ENCODE measurements around the gene KCTD11. TPM values are rescaled to one million over a fixed set of nuclear protein-coding genes. Genes with fewer than 3 reads are reported as not detected.
A peak's percentile ranks its signal among the peaks of the same experiment; 100 is the strongest.

Gene KCTD11
- total and polyA plus RNA-seq, 2 of the 13 experiments (the other 11 are each of a cell fraction or from before 2014, with no cell fraction given), result 1.6 to 2.6 TPM

DNA sequence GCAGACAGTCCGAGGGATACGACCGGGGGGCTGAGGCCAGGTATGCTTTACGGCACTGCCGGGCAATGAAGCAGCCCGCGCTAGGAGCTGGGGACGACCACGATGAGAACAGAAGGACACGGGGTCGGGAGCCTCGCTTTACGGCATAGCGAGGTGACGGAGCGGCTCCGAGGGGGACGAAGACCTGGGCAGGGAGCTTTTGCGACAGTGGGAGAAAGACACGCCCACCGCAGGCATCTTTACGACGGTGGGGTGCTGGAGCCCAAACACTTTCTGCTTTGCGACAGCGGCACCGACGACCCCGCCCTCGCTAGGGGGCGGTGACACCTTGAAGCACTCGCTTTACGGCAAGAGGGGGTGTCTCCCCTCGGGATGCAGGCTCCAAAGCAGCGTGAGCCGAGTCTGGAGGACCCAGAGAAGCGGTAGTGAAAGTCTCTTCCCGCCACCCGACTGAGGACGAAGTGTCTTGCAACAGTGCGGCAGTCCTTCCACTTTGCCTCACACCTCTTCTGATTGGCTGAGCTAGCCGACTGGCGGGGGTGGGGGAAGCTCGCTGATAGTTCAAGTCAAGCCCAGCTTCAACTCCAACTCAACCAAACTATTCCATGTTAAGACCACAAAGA lies 22.5 kb upstream of the KCTD11 start (continued):
- TF ChIP-seq ZNF678 (CRISPR knock-in tag; IDR thresholded peaks at IDR 0.05) (peak; percentile 86; the same call in 1 of the 2 replicates), ZNF430 (CRISPR knock-in tag; IDR thresholded peaks at IDR 0.05) (no peak; the same call in 1 of the 2 replicates), ZNF460 (CRISPR knock-in tag; IDR thresholded peaks at IDR 0.05; ENCODE audit: borderline replicate concordance) (no peak), YEATS4 (CRISPR knock-in tag; IDR thresholded peaks at IDR 0.05; ENCODE audit: borderline replicate concordance) (peak; percentile 49), MED1 (CRISPR knock-in tag; IDR thresholded peaks at IDR 0.05) (peak; percentile 74), MAFK (conservative IDR thresholded peaks at IDR 0.05 in 1 of 2, IDR thresholded peaks at IDR 0.05 in 1 of 2; ENCODE audit: low read length in 2 of 2) (no peak; a peak in 1 of 4 replicates), ZNF383 (CRISPR knock-in tag; IDR thresholded peaks at IDR 0.05; ENCODE audit: borderline replicate concordance) (no peak), NFATC3 (CRISPR knock-in tag; IDR thresholded peaks at IDR 0.05) (no peak), ZNF850 (CRISPR knock-in tag; conservative IDR thresholded peaks at IDR 0.05) (no peak), GATAD1 (CRISPR knock-in tag; IDR thresholded peaks at IDR 0.05) (peak; percentile 91), ZNF549 (CRISPR knock-in tag; IDR thresholded peaks at IDR 0.05) (no peak), ZNF672 (CRISPR knock-in tag; IDR thresholded peaks at IDR 0.05) (no peak), ZBTB7B (CRISPR knock-in tag; IDR thresholded peaks at IDR 0.05) (peak; percentile 84; the same call in 1 of the 2 replicates), HOXA7 (CRISPR knock-in tag; IDR thresholded peaks at IDR 0.05) (no peak), TARDBP (CRISPR knock-in tag; IDR thresholded peaks at IDR 0.05) (0 out of 2 replicates have a peak, but pooled peaks have one; percentile 57), ZNF33A (CRISPR knock-in tag; IDR thresholded peaks at IDR 0.05; ENCODE audit: borderline replicate concordance) (no peak), LCORL (IDR thresholded peaks at IDR 0.05) (no peak), LCORL (CRISPR knock-in tag; IDR thresholded peaks at IDR 0.05) (no peak)
- TF ChIP-seq, protein P1, sequence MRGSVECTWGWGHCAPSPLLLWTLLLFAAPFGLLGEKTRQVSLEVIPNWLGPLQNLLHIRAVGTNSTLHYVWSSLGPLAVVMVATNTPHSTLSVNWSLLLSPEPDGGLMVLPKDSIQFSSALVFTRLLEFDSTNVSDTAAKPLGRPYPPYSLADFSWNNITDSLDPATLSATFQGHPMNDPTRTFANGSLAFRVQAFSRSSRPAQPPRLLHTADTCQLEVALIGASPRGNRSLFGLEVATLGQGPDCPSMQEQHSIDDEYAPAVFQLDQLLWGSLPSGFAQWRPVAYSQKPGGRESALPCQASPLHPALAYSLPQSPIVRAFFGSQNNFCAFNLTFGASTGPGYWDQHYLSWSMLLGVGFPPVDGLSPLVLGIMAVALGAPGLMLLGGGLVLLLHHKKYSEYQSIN (CRISPR knock-in tag; IDR thresholded peaks at IDR 0.05; ENCODE audit: borderline replicate concordance), result no peak
- TF ChIP-seq, protein P2, sequence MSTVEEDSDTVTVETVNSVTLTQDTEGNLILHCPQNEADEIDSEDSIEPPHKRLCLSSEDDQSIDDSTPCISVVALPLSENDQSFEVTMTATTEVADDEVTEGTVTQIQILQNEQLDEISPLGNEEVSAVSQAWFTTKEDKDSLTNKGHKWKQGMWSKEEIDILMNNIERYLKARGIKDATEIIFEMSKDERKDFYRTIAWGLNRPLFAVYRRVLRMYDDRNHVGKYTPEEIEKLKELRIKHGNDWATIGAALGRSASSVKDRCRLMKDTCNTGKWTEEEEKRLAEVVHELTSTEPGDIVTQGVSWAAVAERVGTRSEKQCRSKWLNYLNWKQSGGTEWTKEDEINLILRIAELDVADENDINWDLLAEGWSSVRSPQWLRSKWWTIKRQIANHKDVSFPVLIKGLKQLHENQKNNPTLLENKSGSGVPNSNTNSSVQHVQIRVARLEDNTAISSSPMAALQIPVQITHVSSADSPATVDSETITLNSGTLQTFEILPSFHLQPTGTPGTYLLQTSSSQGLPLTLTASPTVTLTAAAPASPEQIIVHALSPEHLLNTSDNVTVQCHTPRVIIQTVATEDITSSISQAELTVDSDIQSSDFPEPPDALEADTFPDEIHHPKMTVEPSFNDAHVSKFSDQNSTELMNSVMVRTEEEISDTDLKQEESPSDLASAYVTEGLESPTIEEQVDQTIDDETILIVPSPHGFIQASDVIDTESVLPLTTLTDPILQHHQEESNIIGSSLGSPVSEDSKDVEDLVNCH (CRISPR knock-in tag; IDR thresholded peaks at IDR 0.05), result no peak
- TF ChIP-seq, protein P3, sequence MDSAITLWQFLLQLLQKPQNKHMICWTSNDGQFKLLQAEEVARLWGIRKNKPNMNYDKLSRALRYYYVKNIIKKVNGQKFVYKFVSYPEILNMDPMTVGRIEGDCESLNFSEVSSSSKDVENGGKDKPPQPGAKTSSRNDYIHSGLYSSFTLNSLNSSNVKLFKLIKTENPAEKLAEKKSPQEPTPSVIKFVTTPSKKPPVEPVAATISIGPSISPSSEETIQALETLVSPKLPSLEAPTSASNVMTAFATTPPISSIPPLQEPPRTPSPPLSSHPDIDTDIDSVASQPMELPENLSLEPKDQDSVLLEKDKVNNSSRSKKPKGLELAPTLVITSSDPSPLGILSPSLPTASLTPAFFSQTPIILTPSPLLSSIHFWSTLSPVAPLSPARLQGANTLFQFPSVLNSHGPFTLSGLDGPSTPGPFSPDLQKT (CRISPR knock-in tag; IDR thresholded peaks at IDR 0.05; ENCODE audit: borderline replicate concordance), result no peak
- TF ChIP-seq, protein P4, sequence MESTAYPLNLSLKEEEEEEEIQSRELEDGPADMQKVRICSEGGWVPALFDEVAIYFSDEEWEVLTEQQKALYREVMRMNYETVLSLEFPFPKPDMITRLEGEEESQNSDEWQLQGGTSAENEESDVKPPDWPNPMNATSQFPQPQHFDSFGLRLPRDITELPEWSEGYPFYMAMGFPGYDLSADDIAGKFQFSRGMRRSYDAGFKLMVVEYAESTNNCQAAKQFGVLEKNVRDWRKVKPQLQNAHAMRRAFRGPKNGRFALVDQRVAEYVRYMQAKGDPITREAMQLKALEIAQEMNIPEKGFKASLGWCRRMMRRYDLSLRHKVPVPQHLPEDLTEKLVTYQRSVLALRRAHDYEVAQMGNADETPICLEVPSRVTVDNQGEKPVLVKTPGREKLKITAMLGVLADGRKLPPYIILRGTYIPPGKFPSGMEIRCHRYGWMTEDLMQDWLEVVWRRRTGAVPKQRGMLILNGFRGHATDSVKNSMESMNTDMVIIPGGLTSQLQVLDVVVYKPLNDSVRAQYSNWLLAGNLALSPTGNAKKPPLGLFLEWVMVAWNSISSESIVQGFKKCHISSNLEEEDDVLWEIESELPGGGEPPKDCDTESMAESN (CRISPR knock-in tag; conservative IDR thresholded peaks at IDR 0.05), result no peak; the same call in 1 of the 2 replicates
- TF ChIP-seq, protein P5, sequence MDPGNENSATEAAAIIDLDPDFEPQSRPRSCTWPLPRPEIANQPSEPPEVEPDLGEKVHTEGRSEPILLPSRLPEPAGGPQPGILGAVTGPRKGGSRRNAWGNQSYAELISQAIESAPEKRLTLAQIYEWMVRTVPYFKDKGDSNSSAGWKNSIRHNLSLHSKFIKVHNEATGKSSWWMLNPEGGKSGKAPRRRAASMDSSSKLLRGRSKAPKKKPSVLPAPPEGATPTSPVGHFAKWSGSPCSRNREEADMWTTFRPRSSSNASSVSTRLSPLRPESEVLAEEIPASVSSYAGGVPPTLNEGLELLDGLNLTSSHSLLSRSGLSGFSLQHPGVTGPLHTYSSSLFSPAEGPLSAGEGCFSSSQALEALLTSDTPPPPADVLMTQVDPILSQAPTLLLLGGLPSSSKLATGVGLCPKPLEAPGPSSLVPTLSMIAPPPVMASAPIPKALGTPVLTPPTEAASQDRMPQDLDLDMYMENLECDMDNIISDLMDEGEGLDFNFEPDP (CRISPR knock-in tag; conservative IDR thresholded peaks at IDR 0.05), result no peak
